ENCODE data around the gene STIM2.
"Not testable (repeated sequence)": the region's sequence is repeated elsewhere in the genome, so short reads cannot be mapped to it uniquely, and the experiment has no call there.

Gene STIM2

DNA sequence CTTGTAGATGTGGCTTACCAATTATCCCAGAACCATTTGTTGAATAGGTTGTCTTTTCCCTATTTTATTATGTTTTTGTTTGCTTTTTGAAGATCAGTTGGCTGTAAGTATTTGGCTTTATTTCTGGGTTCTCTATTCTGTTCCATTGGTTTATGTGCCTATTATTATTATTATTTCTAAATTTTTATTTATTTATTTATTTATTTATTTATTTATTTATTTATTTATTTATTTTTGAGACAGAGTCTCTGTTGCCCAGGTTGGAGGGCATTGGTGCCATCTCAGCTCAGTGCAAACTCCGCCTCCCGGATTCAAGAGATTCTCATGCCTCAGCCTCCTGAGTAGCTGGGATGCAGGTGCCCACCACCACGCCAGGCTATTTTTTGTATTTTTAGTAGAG, 174.5 kb downstream of the STIM2 start:
- not testable (repeated sequence) for DNase-seq (ENCODE audit: low spot score); FAIRE-seq

DNA sequence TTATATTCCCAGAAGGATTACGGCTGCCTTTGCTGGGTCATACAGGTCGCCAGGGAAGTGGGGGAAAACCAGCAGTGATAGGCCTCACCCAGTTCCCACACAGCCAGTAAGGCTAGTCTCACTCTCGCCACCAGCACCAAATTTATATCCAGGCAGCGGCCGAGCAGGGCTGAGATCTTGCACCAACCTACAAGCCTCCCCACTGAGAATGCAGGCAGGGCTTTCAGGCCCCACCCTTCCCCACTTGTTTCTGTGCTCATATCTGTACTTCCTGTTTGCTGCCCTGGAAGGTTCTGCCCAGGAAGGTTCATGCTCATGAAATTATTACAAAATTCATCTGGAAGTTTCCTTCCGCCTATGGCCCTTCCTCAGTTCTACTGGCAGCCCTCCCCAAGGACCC, 179.7 kb downstream of the STIM2 start:
- FAIRE-seq (no peak), DNase-seq (ENCODE audit: low spot score) (no peak)

DNA sequence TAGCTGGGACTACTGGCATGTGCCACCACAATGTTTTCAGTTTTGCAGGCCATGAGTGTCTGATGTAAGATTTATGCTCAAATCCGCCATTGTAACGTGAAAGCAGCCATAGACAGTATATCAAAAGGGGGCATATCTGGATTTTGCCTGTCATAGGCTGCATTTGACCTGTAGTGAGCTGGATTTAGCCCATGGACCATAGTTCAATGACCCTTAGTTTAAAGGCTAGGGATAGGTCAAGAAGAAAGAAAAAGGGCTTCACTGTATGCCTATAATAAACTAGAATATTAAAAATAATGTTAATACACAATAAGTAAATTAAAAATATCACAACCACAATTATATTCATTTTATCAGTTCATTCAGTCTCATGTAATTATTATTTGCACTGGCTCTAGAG, 181.8 kb downstream of the STIM2 start:
- FAIRE-seq (no peak), DNase-seq (ENCODE audit: low spot score) (no peak)

DNA sequence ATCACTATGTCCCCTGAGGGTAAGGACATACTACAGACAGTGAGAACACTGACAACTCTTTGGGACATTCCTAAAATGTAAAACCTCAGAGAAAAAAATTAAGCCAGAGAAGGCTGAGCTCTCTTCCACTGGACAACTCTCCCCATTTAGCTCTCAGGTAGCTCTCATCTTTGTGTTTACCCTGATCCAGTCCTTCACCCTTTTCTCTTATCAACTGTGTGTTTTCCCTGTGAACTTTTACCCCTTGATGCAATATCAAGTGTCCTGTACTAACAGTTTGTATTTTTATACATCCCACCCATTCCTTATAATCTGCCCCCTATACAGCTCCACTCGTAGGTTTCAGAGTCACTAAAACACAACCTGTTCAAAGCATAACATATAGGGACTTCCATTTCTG, 182.6 kb downstream of the STIM2 start:
- FAIRE-seq (no peak), DNase-seq (ENCODE audit: low spot score) (no peak)

DNA sequence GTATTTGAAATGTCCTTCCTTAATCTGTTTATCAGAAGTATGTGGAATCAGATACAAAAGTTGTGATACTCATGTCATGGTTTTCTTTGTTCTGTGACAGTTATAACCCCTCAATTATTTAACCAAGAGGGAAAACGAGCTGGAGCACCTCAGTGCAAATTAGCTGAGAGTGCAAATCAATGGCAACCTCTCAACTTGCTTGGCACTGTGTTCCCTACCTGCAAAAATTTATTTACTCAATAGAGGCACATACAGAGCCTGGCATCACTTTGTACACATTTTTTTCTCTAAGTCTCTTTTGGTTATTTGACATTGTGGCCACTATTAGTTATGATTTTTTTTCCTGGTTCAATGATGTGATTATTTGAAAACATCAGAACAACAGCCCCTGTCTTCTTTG, 186.2 kb downstream of the STIM2 start:
- DNase-seq (ENCODE audit: low spot score) = no peak

DNA sequence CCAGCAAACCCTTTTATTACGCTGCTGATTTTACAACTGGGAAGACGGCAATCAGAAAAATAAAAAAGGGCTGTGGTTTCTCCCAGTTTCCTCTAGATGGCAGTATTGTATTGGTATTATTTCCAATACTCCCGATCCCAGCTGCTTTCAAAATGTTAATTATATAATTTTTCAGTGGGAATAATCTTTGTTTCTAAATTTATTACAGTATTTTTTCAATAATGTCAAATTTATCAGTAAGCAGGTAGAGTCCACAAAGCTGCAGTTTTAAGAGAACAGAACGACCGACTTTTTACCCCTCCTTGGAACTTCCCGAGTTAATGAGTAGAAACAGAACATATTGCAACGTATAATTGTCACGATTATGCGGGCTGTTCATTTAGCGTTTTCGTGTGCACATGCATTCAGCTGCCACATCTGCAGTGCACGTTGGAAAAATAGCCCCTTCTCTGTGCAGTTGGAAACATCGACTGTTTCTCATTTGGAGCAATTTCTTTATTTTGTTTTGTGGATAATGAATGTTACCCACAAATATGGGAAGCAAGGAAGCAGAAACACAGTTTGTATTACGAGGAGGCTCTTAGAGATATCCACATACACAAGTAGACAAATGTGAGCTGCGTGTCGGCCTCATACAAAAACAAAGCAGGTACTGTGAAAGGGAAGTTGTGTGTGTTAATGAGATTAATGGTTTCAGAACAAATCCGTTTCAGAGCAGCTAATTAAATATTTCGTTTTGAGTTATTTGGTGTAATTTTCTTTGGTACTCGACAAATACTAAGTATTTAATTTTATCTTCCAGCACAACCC, 188.0 kb downstream of the STIM2 start:
- peak; percentile 52 for FAIRE-seq
- peak; percentile 44 for DNase-seq (ENCODE audit: low spot score)

More for the DNA sequence above, 186.2 kb downstream of the STIM2 start:
- FAIRE-seq = no peak

DNA sequence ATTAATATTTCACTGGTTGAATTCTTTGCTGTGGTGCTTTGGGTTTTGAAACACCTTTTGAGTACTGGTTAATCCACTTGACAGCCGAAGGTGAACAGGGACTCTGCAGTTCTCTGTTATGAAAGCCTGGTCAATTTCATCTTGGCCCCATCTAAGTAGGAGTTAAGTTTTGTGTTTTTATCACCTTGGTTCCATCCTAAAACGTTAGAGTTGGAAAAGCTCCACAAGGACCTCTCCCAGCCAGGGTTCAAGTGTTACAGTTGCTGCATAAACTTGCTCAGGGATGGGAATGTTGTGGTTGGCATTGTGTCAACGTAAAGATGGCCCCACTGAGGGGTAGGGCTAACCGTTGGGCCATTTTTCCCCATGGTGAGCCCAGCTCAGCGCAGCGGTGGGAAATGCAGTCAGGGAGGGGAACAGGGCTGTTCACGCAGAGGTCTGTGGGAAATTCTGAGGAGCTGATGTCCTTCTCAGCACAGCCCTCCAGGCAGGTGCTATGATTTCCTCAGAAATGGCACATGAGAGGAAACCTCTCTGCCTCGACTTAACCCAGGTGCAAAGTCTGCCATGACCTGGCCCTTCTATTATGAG, 188.7 kb downstream of the STIM2 start:
- FAIRE-seq = no peak
- no peak for DNase-seq (ENCODE audit: low spot score)

DNA sequence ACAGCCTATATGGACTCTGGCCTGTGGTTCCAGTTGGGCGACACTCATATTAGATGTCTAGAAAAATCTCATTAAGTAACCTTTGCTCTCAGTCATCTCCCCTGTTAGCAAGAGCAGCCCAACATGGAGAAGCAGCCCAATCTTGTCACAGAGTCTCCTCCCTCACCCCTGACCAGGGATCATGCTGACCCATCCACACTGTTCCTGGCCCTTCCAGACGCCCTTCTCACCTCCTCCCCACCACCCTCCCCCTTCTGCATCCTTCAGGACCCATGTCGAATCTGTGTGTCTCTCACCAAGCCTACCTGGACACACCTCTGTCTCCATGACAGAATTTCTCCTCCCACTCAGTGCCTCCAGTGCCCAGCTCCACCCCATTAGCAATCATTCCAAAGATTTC, 190.1 kb downstream of the STIM2 start:
- DNase-seq (ENCODE audit: low spot score) (no peak), FAIRE-seq (no peak)

DNA sequence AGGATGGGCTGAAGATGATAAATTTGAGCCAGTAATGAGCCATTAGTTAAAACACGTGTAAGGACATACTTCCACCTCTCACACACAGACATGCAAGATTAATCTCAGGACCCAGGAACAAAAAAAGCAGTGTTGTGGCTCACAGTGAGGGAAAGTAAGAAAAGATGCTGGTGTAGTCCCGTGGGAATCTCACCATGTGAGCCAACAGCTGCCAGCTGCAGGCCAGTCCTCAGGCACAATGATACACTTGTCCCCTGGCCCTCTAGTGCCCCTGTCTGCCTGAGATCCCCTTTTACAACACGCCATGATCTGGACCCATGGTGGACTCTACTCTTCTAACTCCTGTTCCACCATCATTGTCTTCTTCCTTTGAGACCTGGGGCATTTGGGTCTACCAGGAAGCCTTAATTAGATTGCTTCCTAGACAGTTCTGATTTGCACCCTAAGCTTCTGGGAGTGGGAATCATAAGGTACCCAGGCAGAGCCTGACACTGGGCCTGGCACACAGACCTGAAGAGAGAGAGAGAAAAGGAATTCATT, 194.7 kb downstream of the STIM2 start:
- FAIRE-seq = no peak
- DNase-seq (ENCODE audit: low spot score) = no peak

DNA sequence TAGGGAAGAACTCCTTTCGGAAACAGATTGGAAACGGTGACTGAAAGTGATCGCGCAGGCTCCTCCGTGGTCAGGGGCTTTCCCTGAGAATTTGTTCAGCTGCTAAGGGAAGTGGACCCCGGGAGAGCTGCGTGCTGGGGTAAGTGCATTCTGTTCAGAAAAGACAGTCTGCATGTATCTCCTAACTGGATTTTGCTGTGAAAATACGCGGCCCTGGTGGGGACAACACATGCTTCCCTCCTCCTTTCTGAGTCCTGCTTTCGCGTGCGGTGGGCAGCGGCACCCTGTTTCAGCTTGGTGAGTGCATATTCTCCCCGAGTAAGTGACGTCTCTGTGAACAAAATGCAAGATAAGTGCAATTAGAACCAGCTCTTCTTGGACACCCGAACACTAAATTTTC, 195.6 kb downstream of the STIM2 start:
- FAIRE-seq (no peak), DNase-seq (ENCODE audit: low spot score) (no peak)

DNA sequence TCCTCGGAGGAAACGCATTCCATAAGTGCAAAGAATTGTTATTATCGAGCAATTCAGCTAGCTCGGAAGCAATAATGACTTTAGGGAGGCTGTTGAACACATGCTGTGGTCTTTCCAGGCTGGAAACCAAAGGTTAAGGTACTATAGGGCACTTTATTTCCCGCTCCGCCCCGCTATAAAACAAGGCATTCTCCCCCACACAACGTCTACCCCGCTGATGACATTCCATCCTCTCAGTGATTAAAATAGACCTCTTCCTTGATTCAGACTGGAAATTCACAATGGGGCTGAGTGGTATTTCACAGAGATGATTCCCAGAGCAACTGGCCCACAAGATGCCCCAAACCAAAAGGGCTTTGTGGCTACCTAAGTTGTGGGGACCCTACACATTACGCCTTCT, 196.4 kb downstream of the STIM2 start:
- FAIRE-seq (no peak), DNase-seq (ENCODE audit: low spot score) (no peak)

DNA sequence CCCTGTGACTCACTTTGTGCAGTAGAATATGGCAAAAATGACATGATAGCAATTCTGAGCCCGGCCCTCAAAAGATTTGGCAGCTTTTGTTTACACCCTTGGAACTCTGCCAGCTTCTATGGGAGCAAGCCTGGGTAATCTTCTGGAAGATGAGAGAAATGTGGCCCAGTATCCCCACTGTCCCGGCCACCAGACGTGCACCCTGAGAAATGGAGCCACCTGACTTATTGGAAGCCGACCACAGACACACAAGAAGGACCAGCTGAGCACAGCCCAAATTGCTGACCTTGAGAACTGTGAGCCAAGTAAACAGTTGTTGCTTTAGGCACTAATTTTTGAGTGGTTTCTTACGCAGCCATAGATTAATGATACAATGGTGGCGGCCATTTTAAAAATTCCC, 197.0 kb downstream of the STIM2 start:
- FAIRE-seq (no peak), DNase-seq (ENCODE audit: low spot score) (no peak)

DNA sequence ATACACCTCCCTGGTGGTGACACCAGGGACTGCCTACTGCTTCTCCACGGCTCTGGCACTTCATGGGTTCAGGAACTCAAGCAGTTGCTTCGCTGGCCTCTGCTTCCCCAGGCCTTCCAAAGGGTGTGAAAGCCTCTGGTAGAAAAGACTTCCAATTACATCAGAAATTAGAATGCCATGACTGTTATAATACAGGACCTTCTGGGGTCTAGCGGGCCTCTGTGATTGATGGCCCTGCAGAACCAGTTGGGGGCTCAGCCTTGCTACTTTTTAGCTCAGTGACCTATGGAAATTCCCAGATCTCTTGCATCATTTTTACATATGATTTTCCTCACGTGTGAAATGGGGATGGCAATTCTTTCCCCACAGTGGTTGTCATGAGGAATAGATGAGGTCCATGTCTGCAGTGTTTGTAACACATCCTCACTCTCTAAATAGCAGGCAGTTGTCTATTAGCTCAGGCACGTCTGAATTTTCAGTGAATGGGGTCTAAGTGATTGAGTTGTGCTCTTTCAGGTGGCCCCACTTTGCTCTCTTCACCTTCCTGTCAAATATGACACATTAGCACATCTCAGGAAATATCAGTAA, 198.3 kb downstream of the STIM2 start:
- no peak for FAIRE-seq
- no peak for DNase-seq (ENCODE audit: low spot score)

DNA sequence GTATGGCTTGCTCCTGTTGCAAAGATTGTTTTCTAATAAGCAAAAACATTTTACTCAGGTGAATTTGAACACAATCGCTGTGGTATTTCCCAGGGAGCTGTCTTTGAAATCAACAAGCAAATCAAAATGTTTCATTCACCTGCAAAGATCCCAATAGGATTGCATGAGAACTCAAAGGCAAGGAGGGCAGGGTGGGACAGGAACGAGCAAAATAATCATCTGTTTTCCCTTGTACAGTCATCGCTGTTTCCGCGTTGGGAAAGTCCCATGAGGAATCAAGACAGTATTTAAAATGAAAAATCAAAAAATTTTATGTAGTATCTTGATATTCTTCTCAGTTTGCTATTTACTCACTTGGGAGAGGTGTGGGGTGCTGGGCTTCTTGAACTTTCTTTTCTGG, 198.8 kb downstream of the STIM2 start:
- DNase-seq (ENCODE audit: low spot score) (no peak), FAIRE-seq (no peak)

DNA sequence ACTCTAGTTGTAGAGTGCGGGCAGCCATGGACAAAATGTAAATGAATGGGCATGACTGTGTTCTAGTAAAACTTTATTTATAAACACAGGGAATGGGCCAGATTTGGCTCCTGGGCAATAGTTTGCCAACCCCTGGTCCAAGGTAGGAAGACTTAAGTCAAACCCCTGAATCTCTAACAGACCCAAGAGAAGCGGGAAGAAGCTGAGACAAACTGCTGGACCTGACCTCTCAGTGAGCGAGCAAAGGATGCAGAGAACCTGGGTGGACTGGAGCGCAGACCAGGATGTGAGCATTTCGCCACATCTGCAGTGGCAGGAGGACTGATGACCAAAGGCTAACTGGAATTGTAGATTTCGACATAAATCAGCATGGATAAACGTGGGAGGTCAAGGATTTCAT, 201.6 kb downstream of the STIM2 start:
- DNase-seq (ENCODE audit: low spot score) (no peak), FAIRE-seq (no peak)

DNA sequence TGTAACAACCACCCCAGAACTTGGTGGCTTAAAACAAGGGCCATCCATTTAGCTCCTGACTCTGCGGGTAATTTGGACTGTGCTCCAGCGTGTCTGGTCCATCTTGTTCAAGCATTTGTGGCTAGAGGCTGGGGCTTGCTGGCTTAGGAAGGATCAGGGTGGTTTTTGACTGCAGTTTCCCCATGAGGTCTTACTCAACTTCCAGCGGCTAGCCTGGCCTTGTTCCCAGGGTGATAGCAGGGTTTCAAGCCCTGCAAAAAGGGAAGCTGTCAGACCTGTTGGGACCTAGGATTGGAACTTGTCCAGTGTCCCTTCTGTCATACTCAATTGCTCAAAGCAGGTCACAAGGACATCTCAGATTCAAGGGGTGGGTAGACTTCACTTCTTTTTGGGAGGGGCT, 205.9 kb downstream of the STIM2 start:
- DNase-seq (ENCODE audit: low spot score) = no peak
- no peak for FAIRE-seq

DNA sequence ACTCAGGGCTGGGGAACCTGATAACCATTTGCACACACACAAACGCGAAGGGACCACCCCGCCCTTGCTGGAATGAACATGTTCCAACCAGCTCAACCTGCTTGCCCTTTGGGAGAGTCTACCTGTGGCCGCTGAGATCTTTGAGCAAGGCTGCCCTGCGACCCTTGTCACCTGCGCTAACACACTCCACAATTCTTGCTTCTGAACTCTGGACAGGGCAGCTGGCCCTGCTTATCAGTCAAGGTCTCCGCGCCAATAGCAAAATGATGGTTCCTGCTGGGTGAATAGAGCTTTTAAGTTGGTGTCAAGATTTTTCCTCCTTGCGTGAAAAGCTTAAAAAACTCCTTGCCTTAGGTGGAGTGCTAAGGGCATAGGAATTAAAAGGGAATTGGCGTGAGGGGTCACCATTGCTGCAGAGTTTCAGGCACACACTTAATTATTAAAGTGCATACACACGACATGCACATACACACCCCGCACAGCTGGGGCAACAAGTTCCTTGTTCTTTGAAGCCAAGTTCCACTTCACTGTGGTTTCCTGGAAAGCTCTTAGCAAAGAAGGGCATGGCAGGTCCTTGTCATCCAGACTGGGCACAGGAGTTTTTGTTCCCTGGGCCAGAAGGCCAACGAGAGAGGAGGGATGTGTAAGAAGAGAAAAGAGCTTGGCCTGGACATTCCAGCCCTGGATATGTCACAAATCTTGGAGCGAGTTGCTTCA, 207.7 kb downstream of the STIM2 start:
- DNase-seq (ENCODE audit: low spot score) = no peak
- no peak for FAIRE-seq
